Caco-2 (cell line): ENCODE measurements around the gene NEURL2. TPM values are rescaled to one million over a fixed set of nuclear protein-coding genes. Genes with fewer than 3 reads are reported as not detected.

ENCODE experiments used
- BruUV-seq: library from RNA; stranded (reverse); fragments of 400-500 nt; replicated peaks from 2 replicates; lab custom pipeline; 2021; lab: Mats Ljungman, UMichigan
- CTCF ChIA-PET: fragments of 300-600 bp; sonication (Branson Sonifier 250); formaldehyde crosslinking; loops from one replicate; lab custom pipeline; 2022; ENCODE audit warnings: antibody characterized with exemption; lab: Charles Lee
- POLR2A ChIA-PET: fragments of 300-600 bp; sonication (Branson Sonifier 250); formaldehyde crosslinking; loops from one replicate; lab custom pipeline; 2022; ENCODE audit warnings: antibody characterized with exemption; lab: Charles Lee
- DNase-seq, 2 experiments: peaks; one replicate each; pipeline versions ENCODE4 v3.0.0 to v3.0.0-alpha.2; 2020 to 2022
- H3K27me3 ChIP-seq: replicated peaks from 2 replicates; pipeline ENCODE4 v1.6.0; 2011; ENCODE audit warnings: low read length; ENCODE audit not compliant: control insufficient read depth, insufficient read depth
- H3K36me3 ChIP-seq: 2 replicates; pipeline ENCODE4 v1.5.1; 2011; ENCODE audit warnings: low read length; ENCODE audit not compliant: control insufficient read depth, insufficient read depth
- H3K4me1 ChIP-seq: fragments of 250-450 bp; sonication (Bioruptor Pico); 2 replicates; pipeline ENCODE4 v1.5.1; 2020; ENCODE audit warnings: mild to moderate bottlenecking
- H3K4me3 ChIP-seq: 2 replicates; pipeline ENCODE4 v1.5.1; 2011; ENCODE audit warnings: low read depth, mild to moderate bottlenecking, control low read depth, low read length
- H3K9me3 ChIP-seq: fragments of 250-450 bp; sonication (Bioruptor Pico); 2 replicates; pipeline ENCODE4 v1.5.1; 2020; ENCODE audit warnings: mild to moderate bottlenecking, moderate library complexity
- H3K27ac Mint-ChIP-seq: one replicate; pipeline ENCODE4 v1.8.0; 2022; ENCODE audit warnings: mixed read lengths; ENCODE audit not compliant: unreplicated experiment
- H3K27me3 Mint-ChIP-seq: one replicate; pipeline ENCODE4 v1.8.0; 2022; ENCODE audit warnings: mixed read lengths; ENCODE audit not compliant: insufficient read depth, unreplicated experiment
- H3K36me3 Mint-ChIP-seq: one replicate; pipeline ENCODE4 v1.8.0; 2022; ENCODE audit warnings: mild to moderate bottlenecking, mixed read lengths; ENCODE audit not compliant: insufficient read depth, unreplicated experiment
- H3K4me1 Mint-ChIP-seq: one replicate; pipeline ENCODE4 v1.8.0; 2022; ENCODE audit warnings: low read depth, mixed read lengths; ENCODE audit not compliant: unreplicated experiment
- H3K4me3 Mint-ChIP-seq: one replicate; pipeline ENCODE4 v1.8.0; 2022; ENCODE audit warnings: mild to moderate bottlenecking, moderate library complexity, mixed read lengths; ENCODE audit not compliant: unreplicated experiment
- H3K9me3 Mint-ChIP-seq: one replicate; pipeline ENCODE4 v1.8.0; 2022; ENCODE audit warnings: mixed read lengths; ENCODE audit not compliant: unreplicated experiment
- CTCF ChIP-seq, 2 experiments: fragments of 200-600 bp in 1 of 2; IDR thresholded peaks; 1 replicate in 1 of 2; 2 replicates in 1 of 2; pipeline versions ENCODE4 v1.5.1 to v1.8.0; 2011 to 2022; ENCODE audit warnings: antibody characterized with exemption in 1 of 2, control low read depth in 1 of 2, inconsistent platforms in 1 of 2, low read depth in 1 of 2, low read length in 1 of 2, mild to moderate bottlenecking in 1 of 2, moderate library complexity in 1 of 2; ENCODE audit not compliant: insufficient read depth in 1 of 2, severe bottlenecking in 1 of 2, unreplicated experiment in 1 of 2
- intact Hi-C: fragments of 100-400 bp; cut with micrococcal nuclease; formaldehyde crosslinking; loops from one replicate; pipeline ENCODE4 v1.10.0; 2022; ENCODE audit not compliant: unreplicated experiment
- total RNA-seq: library from RNA; stranded (reverse); gene quantifications from 2 replicates; pipeline ENCODE4 v1.2.3, GENCODE V29; 2022

NEURL2 gene
- total RNA-seq, 1 experiment from 2014 or later, result 12.6 TPM

GRCh38 chr20:45940053-45940452, 49.0 kb upstream of the NEURL2 start:
- POLR2A ChIA-PET, result interaction anchor here (0.6 kb wide), 1 partner anchor 56 kb away, joined by 8 read pairs; no protein-coding TSS in a partner anchor
- Mint-ChIP-seq H3K9me3 (no peaks in the 10 kb centered on the region), H3K27me3 (no peaks in the 10 kb centered on the region), H3K36me3 (peaks cover 67% of the 10 kb centered on the region), H3K27ac (no peak overlapping the region), H3K4me1 (no peaks in the 10 kb centered on the region), H3K4me3 (no peak overlapping the region)
- no peak for DNase-seq
- H3K9me3 ChIP-seq, result no peaks in the 10 kb centered on the region
- no peak for TF ChIP-seq CTCF (IDR thresholded peaks at IDR 0.05; ENCODE audit: insufficient read depth in 1 of 2, low read depth in 1 of 2, low read length in 1 of 2, severe bottlenecking in 1 of 2, unreplicated experiment in 1 of 2)
- CTCF ChIA-PET, result no interaction called here
- no peaks in the 10 kb centered on the region for H3K27me3 ChIP-seq
- H3K4me1 ChIP-seq, result no peaks in the 10 kb centered on the region
- peaks cover 19% of the 10 kb centered on the region for H3K36me3 ChIP-seq
- no peak overlapping the region for H3K4me3 ChIP-seq
- intact Hi-C loops, result no loop called here
- BruUV-seq, result no TSS peak

GRCh38 chr20:45938727-45939438, 47.9 kb upstream of the NEURL2 start:
- H3K27me3 Mint-ChIP-seq, result no peaks in the 10 kb centered on the region
- no peaks in the 10 kb centered on the region for H3K4me1 Mint-ChIP-seq
- H3K4me3 Mint-ChIP-seq, result no peak overlapping the region
- no peaks in the 10 kb centered on the region for H3K9me3 ChIP-seq
- H3K9me3 Mint-ChIP-seq, result no peaks in the 10 kb centered on the region
- H3K36me3 Mint-ChIP-seq, result peaks cover 74% of the 10 kb centered on the region
- POLR2A ChIA-PET, result no interaction called here
- no peak for TF ChIP-seq CTCF (IDR thresholded peaks at IDR 0.05; ENCODE audit: insufficient read depth in 1 of 2, low read depth in 1 of 2, low read length in 1 of 2, severe bottlenecking in 1 of 2, unreplicated experiment in 1 of 2)
- H3K27ac Mint-ChIP-seq, result peak overlapping the region; percentile 43
- no TSS peak for BruUV-seq
- DNase-seq, result no peak
- intact Hi-C loops, result no loop called here
- H3K27me3 ChIP-seq, result no peaks in the 10 kb centered on the region
- no peaks in the 10 kb centered on the region for H3K4me1 ChIP-seq
- CTCF ChIA-PET, result no interaction called here
- no peak overlapping the region for H3K4me3 ChIP-seq
- peaks cover 17% of the 10 kb centered on the region for H3K36me3 ChIP-seq

- Histone ChIP-seq H3K9me3 (no peaks in the 10 kb centered on the region), H3K4me3 (no peak overlapping the region), H3K4me1 (peaks cover 8% of the 10 kb centered on the region), H3K27me3 (no peaks in the 10 kb centered on the region), H3K36me3 (peaks cover 13% of the 10 kb centered on the region)
- Mint-ChIP-seq H3K9me3 (no peaks in the 10 kb centered on the region), H3K27ac (peak overlapping the region; percentile 43), H3K4me1 (peaks cover 6% of the 10 kb centered on the region), H3K4me3 (peak overlapping the region; percentile 38), H3K36me3 (peaks cover 74% of the 10 kb centered on the region), H3K27me3 (no peaks in the 10 kb centered on the region)
- no peak for DNase-seq
- BruUV-seq, result no TSS peak
- TF ChIP-seq CTCF (IDR thresholded peaks at IDR 0.05; ENCODE audit: insufficient read depth in 1 of 2, low read depth in 1 of 2, low read length in 1 of 2, severe bottlenecking in 1 of 2, unreplicated experiment in 1 of 2), result no peak
- ChIA-PET POLR2A (no interaction called here), CTCF (no interaction called here)
- intact Hi-C loops, result no loop called here
These were observed 46.8 kb upstream of the NEURL2 start for GRCh38 chr20:45937765-45938164.
